HG03442 (cell line): Measurements from ENCODE around the gene PDE8B.
"Not testable (repeated sequence)": the region's sequence is repeated elsewhere in the genome, so short reads cannot be mapped to it uniquely, and the experiment has no call there.

ENCODE experiments used
- ATAC-seq: cut with Tn5 transposase; IDR thresholded peaks from one replicate; pipeline ENCODE4 v1.9.1; 2021; ENCODE audit warnings: mild to moderate bottlenecking, moderate library complexity; ENCODE audit not compliant: unreplicated experiment

The PDE8B gene

DNA sequence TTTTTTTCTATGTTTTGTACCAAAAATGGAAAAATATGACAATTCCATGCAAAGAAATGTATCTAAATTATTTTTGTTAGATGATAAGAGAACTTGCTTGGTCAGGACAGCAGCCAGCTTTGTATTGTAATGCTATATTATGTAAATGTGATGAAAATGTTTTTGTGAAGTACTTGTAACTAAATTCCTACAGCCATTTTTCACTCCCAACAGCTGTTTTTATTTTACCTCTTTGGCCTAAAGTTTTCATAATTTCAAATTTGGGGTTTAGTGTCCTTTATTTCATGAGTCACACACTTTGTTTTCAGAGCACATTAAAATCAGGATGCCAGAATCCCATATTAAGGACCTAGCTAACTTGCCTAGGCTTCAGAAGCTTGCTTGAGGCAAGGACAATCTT, 217.5 kb downstream of the PDE8B start:
- ATAC-seq: no peak

DNA sequence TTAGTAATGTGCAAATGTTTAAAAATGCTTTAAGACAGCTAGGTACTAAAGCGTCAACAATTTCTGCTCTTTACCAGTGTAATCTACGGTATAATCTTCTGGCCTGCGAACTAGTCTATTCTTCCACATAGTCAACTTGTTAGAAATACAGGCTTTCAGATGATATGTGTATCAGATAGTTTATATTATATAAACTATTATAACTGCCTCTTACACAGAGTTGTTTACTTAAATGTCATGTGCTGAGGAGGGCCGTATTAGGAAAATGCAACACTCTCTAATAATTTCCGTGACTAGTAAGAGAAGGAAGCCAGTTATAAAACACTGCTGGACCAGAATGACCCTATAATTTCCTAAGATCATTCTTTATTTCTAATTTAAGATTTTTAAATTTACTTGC, 218.0 kb downstream of the PDE8B start:
- no peak for ATAC-seq

DNA sequence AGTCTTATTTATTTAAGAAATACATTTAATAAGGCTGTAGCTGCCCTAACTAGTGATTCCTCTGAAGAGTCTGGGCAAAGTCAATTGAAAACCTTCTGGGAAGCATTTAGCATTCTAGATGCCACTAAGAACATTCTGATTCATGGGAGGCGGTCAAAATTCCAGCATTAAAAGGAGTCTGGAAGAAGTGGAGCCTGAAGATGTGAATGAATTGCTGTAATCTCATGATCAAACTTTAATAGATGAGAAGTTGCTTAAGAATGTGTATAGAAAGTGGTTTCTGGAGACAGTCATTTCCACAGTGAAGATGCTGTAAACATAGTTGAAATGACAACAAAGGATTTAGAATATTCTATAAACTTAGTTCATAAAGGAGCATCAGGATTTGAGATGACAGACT, 220.2 kb downstream of the PDE8B start:
- no peak for ATAC-seq

DNA sequence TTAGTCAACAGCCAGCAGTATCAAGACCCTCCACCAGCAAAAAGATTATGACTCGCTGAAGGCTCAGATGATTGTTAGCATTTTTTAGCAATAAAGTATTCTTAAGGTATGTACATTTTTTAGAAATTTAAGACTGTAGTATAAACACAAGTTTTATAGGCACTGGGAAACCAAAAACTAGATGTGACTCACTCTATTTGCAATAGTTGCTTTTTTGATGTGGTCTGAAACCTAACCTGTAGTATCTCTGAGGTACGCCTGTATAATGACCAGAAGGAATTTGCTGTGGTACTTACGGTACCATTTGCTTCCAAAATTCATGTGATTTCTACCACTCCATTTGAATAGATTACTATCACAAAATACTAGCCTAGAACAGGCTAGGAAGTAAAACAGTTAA, 220.8 kb downstream of the PDE8B start:
- no peak for ATAC-seq

DNA sequence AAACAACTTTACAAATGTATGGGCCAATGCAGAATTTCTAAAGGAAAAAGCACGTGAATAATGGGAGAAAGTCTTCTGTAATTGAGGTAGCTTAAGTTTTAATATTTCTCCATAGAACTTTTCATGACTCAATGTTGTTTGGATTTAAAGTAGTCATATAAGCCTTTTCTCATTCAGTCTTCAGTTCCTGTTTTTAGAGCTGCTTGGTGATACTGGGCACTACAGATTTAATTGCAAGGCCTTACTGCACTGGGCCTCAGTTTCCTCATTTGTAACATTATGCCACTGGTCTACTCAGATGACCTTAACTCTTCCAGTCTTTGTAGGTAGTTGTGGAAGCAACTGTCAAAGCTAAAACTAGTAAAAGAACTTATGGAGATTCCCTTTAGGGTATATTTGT, 221.2 kb downstream of the PDE8B start:
- no peak for ATAC-seq

DNA sequence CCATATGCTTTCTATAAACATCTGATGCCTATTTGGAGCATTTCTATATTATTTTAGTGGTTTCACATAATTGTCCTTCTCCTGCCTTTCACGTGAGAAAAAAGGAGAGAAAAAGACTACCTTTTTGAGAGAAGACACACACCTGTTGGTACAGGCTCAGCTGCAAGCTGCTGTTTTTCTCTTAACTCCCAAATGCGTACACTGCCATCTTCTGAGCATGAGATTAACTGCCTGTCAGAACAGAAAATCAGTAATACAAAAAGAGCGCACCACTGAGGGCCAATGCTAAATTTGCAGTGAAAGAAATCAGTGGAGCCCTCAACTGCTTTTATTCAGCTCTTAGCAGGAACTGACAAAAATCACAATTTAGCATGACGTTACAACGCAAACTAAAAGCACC, 226.7 kb downstream of the PDE8B start:
- ATAC-seq: no peak

DNA sequence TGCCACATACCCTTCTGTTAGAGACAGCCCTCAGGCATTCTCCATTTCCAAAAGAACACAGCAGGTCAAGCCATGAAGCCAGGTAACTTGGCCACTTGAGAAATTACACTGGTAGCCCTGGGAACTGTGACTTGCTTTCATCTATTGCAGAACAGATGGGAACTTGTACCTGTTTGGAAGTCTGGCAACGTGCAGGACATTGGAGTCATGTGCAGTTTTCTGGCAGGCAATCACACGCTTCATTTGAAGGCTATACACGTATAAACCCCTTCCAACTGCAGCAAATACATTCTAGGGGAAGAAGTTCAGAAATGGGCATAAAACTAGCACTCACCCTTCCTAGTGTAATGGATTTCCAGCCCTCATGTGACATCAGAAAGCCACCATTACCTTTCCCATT, 227.6 kb downstream of the PDE8B start:
- ATAC-seq: no peak

DNA sequence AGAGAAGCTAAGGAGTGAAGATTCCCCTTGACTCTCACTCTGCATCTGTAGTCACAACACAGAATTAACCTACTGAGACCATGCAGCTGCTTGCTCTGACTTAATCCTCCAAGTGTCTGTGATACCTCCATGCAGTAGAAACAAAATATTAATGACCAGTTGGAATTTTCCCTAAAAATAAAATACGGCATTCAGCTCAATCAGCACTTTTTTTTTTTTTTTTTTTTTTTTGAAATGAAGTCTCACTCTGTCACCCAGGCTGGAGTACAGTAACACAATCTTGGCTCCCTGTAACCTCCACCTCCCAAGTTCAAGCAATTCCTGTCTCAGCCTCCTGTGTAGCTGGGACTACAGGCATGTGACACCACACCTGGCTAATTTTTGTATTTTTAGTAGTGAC, 233.2 kb downstream of the PDE8B start:
- no peak for ATAC-seq

DNA sequence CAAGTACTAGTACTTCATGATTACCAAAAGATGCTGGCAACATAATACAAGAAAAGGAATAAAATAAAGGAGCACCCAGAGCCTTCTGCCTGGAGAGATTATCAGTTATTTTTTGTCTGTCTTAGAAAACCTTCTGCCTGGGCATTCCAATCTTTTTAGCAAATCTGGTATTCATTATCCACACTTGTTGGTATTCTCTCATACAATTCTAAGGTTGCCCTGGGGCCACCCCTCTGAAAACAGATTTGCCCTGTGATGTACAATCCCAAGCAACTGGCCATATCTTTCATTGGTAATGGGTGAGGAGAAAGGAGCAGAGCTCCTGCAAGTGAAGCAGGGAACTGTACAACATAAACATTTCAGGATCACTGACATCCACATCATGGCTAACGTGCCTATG, 233.9 kb downstream of the PDE8B start:
- no peak for ATAC-seq

DNA sequence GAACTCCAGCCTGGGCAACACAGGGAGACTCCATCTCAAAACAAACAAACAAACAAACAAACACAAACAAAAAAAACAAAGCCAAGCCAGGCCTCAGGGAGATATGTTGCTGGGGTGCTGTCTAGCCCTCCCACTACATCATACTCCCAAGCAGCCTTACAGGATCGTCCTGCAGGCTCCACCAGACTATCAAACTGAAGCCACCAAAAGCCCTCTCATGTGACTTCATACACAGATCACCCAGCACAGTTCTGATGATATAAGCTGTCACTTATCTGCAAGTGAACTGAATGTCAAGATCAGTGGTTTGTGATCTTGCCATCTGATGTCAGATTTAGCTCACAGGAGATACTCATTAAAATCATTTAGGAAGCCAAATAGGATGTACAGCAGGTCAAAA, 238.4 kb downstream of the PDE8B start:
- no peak for ATAC-seq

DNA sequence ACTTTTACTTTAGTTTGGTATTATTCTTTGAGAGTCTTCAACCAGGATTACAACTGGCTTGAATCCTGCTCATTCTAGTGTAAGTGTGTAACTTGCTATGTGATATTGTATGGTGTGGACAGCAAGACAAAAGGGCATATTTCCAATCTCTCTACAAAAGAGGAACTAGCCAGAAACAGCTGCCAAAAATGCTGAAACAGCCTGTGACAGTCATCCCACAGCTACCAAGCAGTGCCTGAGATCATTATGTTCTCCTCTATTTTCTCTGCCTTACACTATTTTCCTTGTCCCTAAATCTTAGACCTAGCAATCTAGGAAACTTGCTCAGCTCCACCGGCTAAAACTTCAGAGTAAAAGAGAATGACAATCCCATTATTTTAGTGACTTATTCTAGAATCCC, 238.8 kb downstream of the PDE8B start:
- ATAC-seq: no peak

DNA sequence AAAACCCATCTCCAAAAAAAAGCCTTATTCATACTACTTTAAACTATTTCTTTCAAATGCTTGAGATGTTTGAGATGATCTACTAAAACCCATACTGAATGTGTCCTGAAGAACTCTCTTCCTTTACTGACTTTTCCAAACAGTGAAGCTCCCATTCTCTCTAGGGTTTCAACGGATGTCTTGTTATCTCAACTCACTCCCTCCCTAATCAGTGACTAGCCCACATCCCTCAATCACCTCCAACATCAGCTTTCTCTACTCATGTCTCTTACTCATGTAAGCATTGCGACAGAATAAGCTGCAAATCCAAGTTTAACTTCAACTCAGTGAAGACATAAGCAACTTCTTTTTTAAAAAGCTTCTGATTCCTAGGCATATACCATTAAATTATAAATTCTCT, 239.5 kb downstream of the PDE8B start:
- no peak for ATAC-seq

DNA sequence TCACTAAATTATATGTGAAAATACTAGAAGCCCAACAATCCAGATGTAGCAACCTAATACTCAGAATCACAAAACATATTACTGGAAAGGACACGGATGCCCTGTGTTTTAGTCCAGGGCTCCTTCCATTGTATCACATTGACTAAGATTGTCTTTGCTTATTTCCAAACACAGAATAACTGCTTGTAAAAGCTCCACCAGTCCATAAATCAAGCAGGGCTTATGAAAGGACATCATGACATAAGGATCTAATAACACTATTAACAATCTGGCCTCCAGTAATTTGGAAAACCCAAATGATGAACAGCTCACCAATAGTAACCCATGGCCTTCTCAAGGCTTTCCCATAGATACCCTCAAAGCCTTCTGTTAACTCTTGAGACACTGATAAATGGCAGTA, 241.9 kb downstream of the PDE8B start:
- no peak for ATAC-seq

DNA sequence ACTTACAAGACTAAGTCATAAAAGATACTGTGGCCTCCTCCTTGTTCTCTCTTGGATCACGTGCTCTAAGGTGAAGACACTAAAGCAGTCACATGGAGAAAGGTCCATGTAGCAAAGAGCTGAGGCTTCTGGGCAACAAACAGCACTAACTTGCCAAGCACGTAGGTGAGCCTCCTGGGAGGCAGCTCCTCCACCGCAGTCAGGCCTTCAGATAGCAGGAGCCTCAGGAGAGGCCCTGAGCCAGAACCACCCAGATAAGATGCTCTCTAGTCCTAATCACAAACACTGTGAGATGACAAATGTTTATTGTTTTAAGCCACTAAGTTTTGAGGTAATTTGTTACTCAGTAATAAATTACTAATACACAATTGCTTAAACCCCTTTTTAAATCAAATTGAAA, 243.6 kb downstream of the PDE8B start:
- ATAC-seq: no peak

DNA sequence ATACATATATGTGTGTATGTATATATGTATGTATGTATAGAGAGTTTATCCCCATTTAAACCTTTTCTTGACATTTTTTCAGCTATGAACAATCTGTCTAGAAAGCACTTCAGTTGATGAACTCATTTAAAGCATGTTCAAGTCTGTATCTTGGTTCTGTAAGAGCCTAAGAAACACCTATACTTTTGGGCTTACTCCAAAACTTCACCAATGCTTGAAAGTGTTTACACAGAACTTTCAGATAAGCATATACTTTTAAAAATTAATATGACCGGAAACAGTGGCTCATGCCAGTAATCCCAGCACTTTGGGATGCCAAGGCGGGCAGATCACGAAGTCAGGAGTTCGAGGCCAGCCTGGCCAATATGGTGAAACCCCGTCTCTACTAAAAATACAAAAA, 250.8 kb downstream of the PDE8B start:
- no peak for ATAC-seq

DNA sequence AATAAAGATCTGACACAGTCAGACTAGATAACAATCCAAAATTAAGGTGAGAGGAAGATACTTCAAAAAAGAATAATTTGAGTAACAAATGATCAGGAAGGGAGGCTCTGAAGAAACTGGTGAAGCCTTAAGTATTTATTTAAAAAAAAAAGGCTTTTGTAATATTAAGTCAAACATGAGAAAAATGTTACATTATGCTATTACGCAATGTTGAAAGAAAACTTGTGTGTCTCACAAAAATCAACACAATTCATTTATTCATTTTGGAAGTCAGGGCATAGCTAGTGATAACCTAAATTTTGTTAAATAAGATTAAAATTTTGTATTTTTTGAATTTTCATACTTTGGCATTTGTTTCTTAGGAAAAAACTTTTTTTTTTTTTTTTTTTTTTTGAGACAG, 253.4 kb downstream of the PDE8B start:
- ATAC-seq: no peak

DNA sequence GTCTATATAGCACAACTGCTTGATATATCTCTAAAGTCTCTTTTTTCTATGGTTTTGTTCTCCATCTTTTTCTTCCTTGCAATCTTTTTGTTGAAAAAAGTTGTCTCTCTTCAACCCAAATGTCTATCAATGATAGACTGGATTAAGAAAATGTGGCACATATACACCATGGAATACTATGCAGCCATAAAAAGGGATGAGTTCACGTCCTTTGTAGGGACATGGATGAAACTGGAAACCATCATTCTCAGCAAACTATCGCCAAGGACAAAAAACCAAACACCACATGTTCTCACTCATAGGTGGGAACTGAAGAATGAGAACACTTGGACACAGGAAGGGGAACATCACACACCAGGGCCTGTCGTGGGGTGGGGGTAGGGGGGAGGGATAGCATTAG, 258.4 kb downstream of the PDE8B start:
- not testable (repeated sequence) for ATAC-seq

DNA sequence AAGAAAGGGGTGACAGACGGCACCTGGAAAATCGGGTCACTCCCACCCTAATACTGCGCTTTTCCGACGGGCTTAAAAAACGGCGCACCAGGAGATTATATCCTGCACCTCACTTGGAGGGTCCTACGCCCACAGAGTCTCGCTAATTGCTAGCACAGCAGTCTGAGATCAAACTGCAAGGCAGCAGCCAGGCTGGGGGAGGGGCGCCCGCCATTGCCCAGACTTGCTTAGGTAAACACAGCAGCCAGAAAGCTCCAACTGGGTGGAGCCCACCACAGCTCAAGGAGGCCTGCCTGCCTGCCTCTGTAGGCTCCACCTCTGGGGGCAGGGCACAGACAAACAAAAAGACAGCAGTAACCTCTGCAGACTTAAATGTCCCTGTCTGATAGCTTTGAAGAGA, 264.6 kb downstream of the PDE8B start:
- not testable (repeated sequence) for ATAC-seq
